Uterus (tissue), 4 donors: ENCODE measurements around the gene IRF9. TPM values are rescaled to one million over a fixed set of nuclear protein-coding genes. Genes with fewer than 3 reads are reported as not detected.
A peak's percentile ranks its signal among the peaks of the same experiment; 100 is the strongest.

Experiments used
- DNase-seq, 2 donors: peaks; one replicate each; pipeline ENCODE4 v3.0.0-alpha.2; 2019 to 2020
- H3K27ac ChIP-seq, 2 donors: fragments of 200-600 bp; sonication (generic); 1 replicate in 1 of 2; 2 replicates in 1 of 2; pipeline ENCODE4 v1.5.1; 2016 to 2018
- H3K27me3 ChIP-seq, 2 donors: fragments of 200-600 bp; sonication (generic); one replicate each; pipeline ENCODE4 v1.5.1; 2018 to 2019; ENCODE audit warnings: control low read depth in 1 of 2
- H3K36me3 ChIP-seq, 2 donors: fragments of 200-600 bp; sonication (generic); one replicate each; pipeline ENCODE4 v1.5.1; 2019; ENCODE audit warnings: control low read depth in 1 of 2
- H3K4me1 ChIP-seq, 2 donors: fragments of 200-600 bp; sonication (generic); one replicate each; pipeline ENCODE4 v1.5.1; 2018 to 2019; ENCODE audit warnings: control low read depth in 1 of 2
- H3K4me3 ChIP-seq, 2 donors: fragments of 200-600 bp; sonication (generic); 1 replicate in 1 of 2; 2 replicates in 1 of 2; pipeline ENCODE4 v1.5.1; 2018 to 2019; ENCODE audit warnings: mild to moderate bottlenecking in 1 of 2
- H3K9me3 ChIP-seq, 2 donors: fragments of 200-600 bp; sonication (generic); one replicate each; pipeline ENCODE4 v1.5.1; 2019; ENCODE audit warnings: control low read depth in 1 of 2
- POLR2A ChIP-seq, 2 donors: fragments of 450-650 bp; IDR thresholded peaks; one replicate each; pipeline ENCODE4 v1.6.1; 2016; ENCODE audit warnings: antibody characterized with exemption in 2 of 2, mild to moderate bottlenecking in 1 of 2, moderate library complexity in 1 of 2
- intact Hi-C: fragments of 100-400 bp; cut with DNase I; formaldehyde crosslinking; loops from one replicate; pipeline ENCODE4 v1.15.1; 2023; ENCODE audit warnings: low total_unique reads
- total RNA-seq, 4 donors: library from RNA; depleted of rRNA in 3 of 4; stranded (reverse); fragments of >200 nt in 3 of 4; gene quantifications; one replicate each; pipeline versions ENCODE4 v1.1.0 to v1.2.4, GENCODE V29; 2014 to 2023
- TF ChIP-seq, protein P1 (sequence below), 4 experiments: fragments of 200-600 bp in 2 of 4; fragments of 450-650 bp in 2 of 4; sonication (generic) in 2 of 4; IDR thresholded peaks; one replicate each; pipeline ENCODE4 v1.5.1; 2016 to 2019; ENCODE audit warnings: antibody characterized with exemption in 4 of 4, mild to moderate bottlenecking in 2 of 4, moderate library complexity in 1 of 4
- donor health status: DM: yes; HTN: yes; CAD: no.

IRF9 gene
- total RNA-seq, 4 donors from 2014 or later, result 33.2 to 205 (median 67.2) TPM

DNA sequence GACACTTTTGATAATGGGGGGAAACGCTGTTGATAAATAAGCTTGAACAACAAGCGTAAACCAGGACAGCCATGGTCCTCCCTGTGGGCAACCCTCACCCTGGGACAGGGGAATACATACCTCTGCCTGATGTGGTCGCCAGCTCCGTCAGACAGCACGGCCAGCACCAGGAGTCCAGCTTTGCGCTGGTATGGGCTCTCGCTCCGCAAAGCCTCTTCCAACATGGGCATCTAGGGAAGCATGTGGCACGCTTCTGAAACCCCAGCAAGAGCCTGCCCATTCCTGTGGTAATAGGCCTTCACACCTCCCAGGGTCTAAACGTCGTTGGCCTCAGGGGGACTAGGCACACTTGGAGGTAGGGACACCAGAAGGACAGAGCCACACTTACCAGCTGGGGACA is 24.7 kb downstream of the IRF9 start:
- Histone ChIP-seq H3K27ac (no peak overlapping the region), H3K4me3 (no peak overlapping the region), H3K36me3 (no peaks in the 10 kb centered on the region), H3K27me3 (no peaks in the 10 kb centered on the region), H3K4me1 (no peaks in the 10 kb centered on the region), H3K9me3 (no peaks in the 10 kb centered on the region)
- intact Hi-C loops, result no loop called here
- TF ChIP-seq, protein P1, sequence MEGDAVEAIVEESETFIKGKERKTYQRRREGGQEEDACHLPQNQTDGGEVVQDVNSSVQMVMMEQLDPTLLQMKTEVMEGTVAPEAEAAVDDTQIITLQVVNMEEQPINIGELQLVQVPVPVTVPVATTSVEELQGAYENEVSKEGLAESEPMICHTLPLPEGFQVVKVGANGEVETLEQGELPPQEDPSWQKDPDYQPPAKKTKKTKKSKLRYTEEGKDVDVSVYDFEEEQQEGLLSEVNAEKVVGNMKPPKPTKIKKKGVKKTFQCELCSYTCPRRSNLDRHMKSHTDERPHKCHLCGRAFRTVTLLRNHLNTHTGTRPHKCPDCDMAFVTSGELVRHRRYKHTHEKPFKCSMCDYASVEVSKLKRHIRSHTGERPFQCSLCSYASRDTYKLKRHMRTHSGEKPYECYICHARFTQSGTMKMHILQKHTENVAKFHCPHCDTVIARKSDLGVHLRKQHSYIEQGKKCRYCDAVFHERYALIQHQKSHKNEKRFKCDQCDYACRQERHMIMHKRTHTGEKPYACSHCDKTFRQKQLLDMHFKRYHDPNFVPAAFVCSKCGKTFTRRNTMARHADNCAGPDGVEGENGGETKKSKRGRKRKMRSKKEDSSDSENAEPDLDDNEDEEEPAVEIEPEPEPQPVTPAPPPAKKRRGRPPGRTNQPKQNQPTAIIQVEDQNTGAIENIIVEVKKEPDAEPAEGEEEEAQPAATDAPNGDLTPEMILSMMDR (IDR thresholded peaks at IDR 0.05), result no peak
- DNase-seq, result no peak

- H3K4me1 ChIP-seq, result no peaks in the 10 kb centered on the region
- TF ChIP-seq, protein P1 (IDR thresholded peaks at IDR 0.05), result no peak
- TF ChIP-seq POLR2A (IDR thresholded peaks at IDR 0.05), result no peak
- intact Hi-C loops, result no loop called here
- no peak for DNase-seq
- no peak overlapping the region for H3K27ac ChIP-seq
- H3K27me3 ChIP-seq, result no peaks in the 10 kb centered on the region
- H3K36me3 ChIP-seq, result no peaks in the 10 kb centered on the region
- no peak overlapping the region for H3K4me3 ChIP-seq
- H3K9me3 ChIP-seq, result no peaks in the 10 kb centered on the region
These were observed 25.9 kb downstream of the IRF9 start for GRCh38 chr14:24186831-24187538.

DNA sequence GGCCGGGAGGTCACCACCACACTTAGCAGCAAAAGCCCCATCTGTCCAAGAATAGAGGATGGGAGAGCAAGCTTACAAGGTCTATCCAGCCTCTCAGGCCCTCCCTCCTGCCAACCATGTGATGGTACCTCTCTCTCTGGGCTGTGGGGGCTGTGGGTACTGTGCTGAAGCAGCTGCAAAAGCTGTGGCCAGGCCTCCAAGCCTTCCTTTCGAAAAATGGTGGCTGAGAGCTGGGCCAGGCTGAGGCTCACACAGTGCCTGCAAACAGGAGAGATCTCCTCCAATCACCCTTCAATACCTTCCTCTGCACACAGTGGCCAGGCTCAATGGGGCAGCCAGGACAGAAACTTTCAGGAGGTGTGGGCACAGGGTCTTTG is 26.5 kb downstream of the IRF9 start:
- Histone ChIP-seq H3K4me1 (no peaks in the 10 kb centered on the region), H3K36me3 (no peaks in the 10 kb centered on the region), H3K9me3 (no peaks in the 10 kb centered on the region), H3K4me3 (peak overlapping the region in 1 of 2 donors; percentile 51), H3K27ac (no peak overlapping the region), H3K27me3 (no peaks in the 10 kb centered on the region)
- no peak for DNase-seq
- TF ChIP-seq, protein P1 (IDR thresholded peaks at IDR 0.05), result no peak
- no peak for TF ChIP-seq POLR2A (IDR thresholded peaks at IDR 0.05)
- intact Hi-C loops, result no loop called here

GRCh38 chr14:24188251-24189058 is 27.4 kb downstream of the IRF9 start, which contains the start of gene IPO4:
IPO4 (minus strand) TSS chr14:24188816; CDS start chr14:24188787, 29 bp downstream.
- Histone ChIP-seq H3K4me1 (no peaks in the 10 kb centered on the region), H3K36me3 (no peaks in the 10 kb centered on the region), H3K4me3 (peak within 1 kb of the TSS; percentile 51 to 63), H3K27me3 (no peaks in the 10 kb centered on the region), H3K9me3 (no peaks in the 10 kb centered on the region), H3K27ac (peak within 1 kb of the TSS; percentile 53 to 54)
- DNase-seq, result peak; percentile 94 to 96
- intact Hi-C loops, result no loop called here
- peak; percentile 47 to 55 for TF ChIP-seq POLR2A (IDR thresholded peaks at IDR 0.05)
- TF ChIP-seq, protein P1 (IDR thresholded peaks at IDR 0.05), result peak in 1 of 4 experiments; percentile 57

GRCh38 chr14:24189059-24189375 is 28.0 kb downstream of the IRF9 start:
- no peak for TF ChIP-seq POLR2A (IDR thresholded peaks at IDR 0.05)
- TF ChIP-seq, protein P1 (IDR thresholded peaks at IDR 0.05), result no peak
- Histone ChIP-seq H3K27ac (peak overlapping the region; percentile 9 to 53), H3K36me3 (no peaks in the 10 kb centered on the region)

More at GRCh38 chr14:24189059-24189375, 28.0 kb downstream of the IRF9 start:
- H3K4me1 ChIP-seq, result no peaks in the 10 kb centered on the region
- no peaks in the 10 kb centered on the region for H3K9me3 ChIP-seq
- intact Hi-C loops, result no loop called here
- no peak for DNase-seq
- H3K27me3 ChIP-seq, result no peaks in the 10 kb centered on the region
- H3K4me3 ChIP-seq, result peak overlapping the region in 1 of 2 donors; percentile 63
